GM19023 (cell line): ENCODE results near the gene CCDC30.

ENCODE experiments used
- ATAC-seq: cut with Tn5 transposase; IDR thresholded peaks from one replicate; pipeline ENCODE4 v1.9.1; 2021; ENCODE audit warnings: mild to moderate bottlenecking, moderate library complexity; ENCODE audit not compliant: unreplicated experiment

Gene CCDC30

GRCh38 chr1:42462828-42463763 is at the start of gene CCDC30:
Gene CCDC30, plus strand, starts transcription at chr1:42463286. Its CDS starts 17,266 bp downstream, at chr1:42480552.
- ATAC-seq = peak; percentile 99

- no peak for ATAC-seq
Observed at GRCh38 chr1:42414551-42415496, 48.3 kb upstream of the CCDC30 start.

GRCh38 chr1:42417166-42417565 is 45.9 kb upstream of the CCDC30 start:
- no peak for ATAC-seq

DNA sequence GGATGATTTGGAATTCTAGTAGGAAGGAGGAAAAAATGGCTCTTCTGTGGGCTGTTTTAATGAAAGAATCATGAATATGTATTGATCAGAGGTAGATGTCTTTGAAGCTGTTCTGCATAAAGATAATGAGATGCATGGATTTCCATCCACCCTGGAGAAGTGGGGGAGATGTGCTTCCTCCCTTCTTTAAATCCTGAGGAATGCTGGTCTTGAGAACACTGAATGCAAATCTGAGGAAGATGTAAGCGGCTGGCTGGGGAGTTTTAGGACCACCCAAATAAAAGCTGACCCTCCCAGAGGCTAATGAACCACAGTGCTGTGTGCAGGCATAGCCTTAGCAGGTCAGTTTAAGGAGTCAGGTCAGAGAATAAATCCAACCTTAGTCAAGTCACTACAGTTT is 44.6 kb upstream of the CCDC30 start:
- no peak for ATAC-seq

DNA sequence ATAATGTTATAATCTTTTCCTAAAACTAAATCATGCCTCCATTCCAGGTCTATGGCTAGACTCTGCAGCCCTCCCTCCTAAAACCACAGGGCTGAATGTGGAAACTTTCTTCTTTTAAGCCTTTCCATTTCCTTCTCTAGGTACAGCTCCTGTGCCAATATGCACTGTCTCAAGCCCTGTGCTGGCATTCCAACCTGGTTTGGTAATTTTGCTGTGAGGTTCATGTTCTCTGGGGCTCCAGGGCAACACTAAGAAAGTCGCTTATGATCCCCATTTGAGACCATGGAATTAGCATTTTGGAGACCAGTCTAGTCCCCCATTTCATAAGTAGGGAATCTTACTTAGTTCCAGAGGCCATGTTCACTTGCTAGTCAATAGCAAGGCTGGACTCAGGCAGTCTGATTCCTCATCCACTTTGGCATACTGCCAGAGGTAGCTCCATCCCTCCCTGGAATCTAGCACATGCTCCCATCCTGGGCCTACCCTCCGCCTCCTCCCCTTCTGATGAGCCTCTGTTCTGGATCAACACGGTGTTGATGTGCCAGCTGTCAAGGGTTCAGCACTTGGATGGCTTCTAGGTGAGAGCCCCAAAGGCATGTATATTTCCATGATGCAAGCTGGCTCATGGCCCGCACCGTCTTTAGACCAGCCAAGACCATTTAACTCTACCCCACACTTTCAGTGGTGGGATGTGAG is 43.8 kb upstream of the CCDC30 start:
- no peak for ATAC-seq

DNA sequence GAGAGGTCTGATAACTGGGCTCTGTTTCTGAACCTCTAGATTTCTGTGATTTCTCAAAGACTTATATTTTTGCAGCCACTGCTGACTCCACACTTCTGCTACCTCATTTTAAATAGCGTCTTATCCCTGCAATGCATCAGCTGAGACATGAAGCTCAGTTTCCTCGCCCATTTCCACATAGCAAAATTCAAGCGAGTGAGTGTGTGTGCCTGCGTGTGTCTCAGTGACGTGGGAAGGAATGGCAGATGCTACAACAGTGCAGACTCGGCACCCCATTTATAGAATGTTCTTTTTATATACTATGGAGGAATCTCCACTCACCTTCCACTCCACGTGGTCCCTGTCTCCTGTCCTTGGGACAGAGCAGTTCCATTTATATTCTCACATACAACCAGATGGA is 43.0 kb upstream of the CCDC30 start:
- no peak for ATAC-seq

- ATAC-seq = no peak
Observed at GRCh38 chr1:42420911-42421585, 42.0 kb upstream of the CCDC30 start.

DNA sequence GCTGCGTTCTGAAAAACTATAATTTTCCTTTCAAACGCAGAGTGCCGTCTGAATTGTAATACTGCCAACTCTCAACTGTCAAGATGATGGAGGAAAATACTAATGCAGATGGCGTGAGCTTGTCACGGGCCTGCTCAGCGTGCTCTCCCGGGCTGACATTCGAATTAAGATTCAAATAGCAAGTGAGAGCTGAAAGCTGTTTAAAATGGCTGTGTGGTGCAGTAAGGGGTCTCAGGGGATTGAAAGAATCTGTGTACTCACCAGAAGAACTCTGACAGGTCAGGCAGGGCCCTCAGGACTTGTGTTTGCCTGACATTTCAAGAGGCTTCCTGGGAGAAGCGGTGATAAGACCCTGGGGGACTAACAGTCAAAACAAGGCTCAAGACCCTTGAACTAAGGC is 40.3 kb upstream of the CCDC30 start:
- ATAC-seq = no peak

DNA sequence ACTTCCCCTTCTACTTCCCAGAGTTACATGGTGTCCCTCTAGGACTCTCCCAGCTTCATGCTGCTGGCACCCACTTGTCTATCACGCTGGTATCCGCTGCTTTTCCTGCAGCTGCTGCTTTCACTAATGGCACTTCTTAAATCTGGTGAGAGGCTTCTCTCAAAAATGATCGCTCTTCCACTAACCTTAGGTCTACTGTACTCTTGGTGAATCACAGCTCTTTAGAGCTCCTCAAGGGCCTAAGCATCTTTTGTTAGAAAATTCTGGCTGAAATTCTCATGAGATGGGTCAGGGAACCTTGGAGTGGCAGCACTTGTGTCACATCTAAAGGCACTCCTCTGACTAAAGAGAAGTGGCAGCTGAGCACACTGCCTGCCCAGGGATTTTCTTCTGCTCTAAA is 39.4 kb upstream of the CCDC30 start:
- no peak for ATAC-seq

GRCh38 chr1:42424201-42424600 is 38.9 kb upstream of the CCDC30 start:
- no peak for ATAC-seq

- no peak for ATAC-seq
Observed at GRCh38 chr1:42427240-42427639, 35.8 kb upstream of the CCDC30 start.

DNA sequence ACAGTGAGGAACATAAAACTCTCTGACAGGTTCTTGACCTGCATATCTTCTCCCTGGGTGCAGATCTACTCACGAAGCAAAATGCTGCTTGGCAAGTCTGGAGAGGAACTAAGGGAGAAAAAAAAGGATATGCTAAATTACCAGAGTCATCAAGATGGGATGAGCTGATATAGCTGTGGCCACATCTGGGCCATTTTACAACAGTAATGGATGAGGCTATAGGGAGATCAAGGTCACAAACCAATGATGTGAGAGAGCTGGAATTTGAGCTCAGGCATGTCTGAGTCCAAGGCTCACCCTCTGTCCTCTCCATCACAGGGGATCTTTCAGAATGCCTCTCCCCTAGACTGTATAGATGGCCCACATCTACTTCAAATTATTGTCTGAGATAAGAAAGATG is 33.5 kb upstream of the CCDC30 start:
- no peak for ATAC-seq

DNA sequence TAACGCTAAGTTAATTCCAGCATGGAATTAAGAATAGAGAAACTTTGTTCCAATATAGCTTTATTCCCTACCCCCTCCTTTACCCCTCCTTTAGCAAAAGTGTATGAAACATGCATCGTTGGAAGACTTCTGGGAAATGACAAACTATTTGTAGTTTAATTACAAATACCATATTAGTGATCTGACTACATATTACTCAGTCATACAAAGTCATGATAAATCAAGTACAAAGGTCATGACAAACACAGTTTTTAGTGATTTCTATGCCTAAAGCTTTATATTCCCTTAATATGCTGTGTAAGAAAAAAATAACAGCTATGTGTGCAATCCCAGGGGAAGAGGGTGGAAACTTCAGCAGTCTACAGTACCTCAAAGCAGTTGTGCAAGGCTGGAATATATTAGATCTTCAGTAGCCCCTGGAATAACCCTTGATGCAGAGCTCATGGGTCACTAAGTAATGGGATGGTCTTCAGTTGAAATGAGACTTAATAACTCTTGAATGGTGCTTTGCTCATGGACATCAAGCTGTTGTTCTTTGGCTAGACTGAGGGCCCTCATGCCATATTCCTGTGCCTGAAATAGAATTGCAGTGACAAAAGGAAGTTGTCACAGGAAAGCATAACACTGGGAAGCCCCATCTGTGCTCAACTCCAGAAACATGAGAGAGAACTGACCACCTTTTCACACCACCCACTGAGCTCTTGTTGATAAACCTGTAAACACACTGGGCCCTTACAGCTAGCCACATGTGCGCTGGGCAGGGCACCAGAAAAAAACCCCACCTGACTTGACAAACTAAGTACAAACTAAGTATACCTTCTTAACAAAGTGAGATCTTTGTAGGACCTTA is 32.6 kb upstream of the CCDC30 start:
- no peak for ATAC-seq

- ATAC-seq = no peak
Observed at GRCh38 chr1:42431514-42431913, 31.6 kb upstream of the CCDC30 start.

DNA sequence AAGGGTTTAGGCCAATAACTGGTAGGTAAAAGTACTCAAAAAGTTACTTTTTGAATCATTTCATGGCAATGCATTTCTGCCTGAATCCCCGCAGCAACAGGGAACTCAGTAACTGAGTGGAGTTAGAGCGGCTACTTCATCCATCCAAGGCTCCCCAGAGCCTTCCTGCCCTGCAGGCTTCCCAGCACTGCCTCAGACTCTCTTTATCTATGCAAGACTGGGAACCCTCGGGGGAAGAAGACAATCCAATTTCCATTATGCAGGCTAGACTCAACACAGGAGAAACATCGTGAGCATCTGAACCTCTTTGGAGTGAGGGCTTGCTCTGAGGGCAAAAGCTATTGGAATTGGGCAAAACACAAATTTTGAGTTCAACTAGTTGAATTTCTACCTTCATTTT is 30.4 kb upstream of the CCDC30 start:
- ATAC-seq = no peak

GRCh38 chr1:42433369-42433768 is 29.7 kb upstream of the CCDC30 start:
- ATAC-seq = no peak

DNA sequence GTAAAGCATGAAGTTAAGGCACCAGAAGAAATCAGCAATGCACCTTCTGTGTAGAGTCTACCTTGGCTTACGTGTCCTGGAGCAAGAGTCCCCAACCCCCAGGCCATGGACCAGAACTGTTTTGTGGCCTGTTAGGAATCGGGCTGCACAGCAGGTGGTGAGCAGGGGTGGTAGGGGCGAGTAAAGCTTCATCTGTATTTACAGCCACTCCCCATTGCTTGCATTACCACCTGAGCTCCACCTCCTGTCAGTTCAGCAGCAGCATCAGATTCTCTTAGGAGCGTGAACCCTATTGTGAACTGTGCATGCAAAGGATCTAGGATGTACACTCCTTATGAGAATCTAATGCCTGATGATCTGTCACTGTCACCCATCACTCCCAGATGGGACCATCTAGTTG is 28.7 kb upstream of the CCDC30 start:
- ATAC-seq = no peak

DNA sequence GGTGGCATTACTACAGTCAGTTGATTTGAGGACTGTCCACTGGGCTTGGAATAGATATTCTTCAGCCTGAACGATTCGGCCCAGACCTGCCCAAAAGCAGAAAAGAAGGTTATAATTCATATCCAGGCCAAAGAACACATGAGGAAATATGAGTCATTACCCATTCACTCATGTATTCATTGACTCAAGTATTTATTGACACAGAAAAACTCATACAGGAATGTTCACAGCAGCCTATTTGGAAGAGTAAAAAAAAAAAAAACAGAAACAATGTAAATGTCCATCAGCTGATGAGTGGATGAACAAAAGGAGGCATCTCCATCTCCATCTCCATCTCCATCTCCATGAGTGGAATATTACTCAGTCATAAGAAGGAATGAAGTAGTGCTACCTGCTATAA is 23.1 kb upstream of the CCDC30 start:
- ATAC-seq = no peak

GRCh38 chr1:42442662-42443061 is 20.4 kb upstream of the CCDC30 start:
- no peak for ATAC-seq

DNA sequence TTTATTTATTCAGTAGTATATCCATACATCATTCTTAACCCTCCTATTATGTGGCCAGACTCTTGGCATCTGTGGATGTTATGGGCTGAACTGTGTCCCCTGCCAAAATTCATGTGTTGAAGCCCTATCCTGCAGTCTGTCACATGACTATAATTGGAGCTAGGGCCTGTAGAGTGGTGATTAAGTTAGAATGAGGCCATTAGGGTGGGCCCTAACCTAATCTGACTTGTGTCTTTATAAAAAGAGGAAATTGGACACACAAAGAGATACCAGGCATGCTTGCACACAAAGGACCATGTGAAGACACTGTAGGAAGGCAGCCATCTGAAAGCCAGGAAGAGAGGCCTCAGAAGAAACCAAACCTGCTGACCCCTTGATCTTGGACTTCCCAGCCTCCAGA is 13.8 kb upstream of the CCDC30 start:
- no peak for ATAC-seq
